Testis (tissue), 2 donors: ENCODE data around the gene GALT.

Experiments used
- POLR2A ChIP-seq: fragments of 450-650 bp; IDR thresholded peaks from one replicate; pipeline ENCODE4 v1.6.1; 2017; ENCODE audit warnings: antibody characterized with exemption, mild to moderate bottlenecking, moderate library complexity
- TF ChIP-seq, protein P1 (sequence below), 3 experiments: fragments of 450-650 bp in 2 of 3; fragments of 200-600 bp in 1 of 3; sonication (generic) in 1 of 3; IDR thresholded peaks; one replicate each; pipeline ENCODE4 v1.5.1; 2016 to 2019; ENCODE audit warnings: antibody characterized with exemption in 3 of 3, mild to moderate bottlenecking in 2 of 3, moderate library complexity in 1 of 3

DNA sequence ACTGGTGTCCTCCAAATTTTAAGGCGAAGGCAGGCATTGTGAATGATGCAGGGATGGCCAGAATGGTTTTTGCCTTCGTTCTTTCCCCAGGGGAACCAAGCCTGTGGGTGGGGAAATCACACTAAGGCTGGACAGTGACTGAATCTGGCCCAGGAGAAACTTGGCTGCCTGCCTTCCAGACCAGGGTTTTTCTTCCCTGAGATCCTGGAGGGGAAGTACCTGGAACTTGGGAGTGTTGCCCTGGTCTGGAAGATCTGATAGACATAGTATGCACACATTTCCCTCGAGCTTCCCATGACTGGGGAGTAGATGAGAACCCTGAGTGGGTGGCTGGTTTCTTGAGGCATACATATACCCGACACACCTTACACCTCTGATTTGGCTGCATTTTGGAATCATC lies 4.8 kb downstream of the GALT start:
- TF ChIP-seq, protein P1, sequence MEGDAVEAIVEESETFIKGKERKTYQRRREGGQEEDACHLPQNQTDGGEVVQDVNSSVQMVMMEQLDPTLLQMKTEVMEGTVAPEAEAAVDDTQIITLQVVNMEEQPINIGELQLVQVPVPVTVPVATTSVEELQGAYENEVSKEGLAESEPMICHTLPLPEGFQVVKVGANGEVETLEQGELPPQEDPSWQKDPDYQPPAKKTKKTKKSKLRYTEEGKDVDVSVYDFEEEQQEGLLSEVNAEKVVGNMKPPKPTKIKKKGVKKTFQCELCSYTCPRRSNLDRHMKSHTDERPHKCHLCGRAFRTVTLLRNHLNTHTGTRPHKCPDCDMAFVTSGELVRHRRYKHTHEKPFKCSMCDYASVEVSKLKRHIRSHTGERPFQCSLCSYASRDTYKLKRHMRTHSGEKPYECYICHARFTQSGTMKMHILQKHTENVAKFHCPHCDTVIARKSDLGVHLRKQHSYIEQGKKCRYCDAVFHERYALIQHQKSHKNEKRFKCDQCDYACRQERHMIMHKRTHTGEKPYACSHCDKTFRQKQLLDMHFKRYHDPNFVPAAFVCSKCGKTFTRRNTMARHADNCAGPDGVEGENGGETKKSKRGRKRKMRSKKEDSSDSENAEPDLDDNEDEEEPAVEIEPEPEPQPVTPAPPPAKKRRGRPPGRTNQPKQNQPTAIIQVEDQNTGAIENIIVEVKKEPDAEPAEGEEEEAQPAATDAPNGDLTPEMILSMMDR (IDR thresholded peaks at IDR 0.05) = no peak
- no peak for TF ChIP-seq POLR2A
